GM19468 (cell line): ENCODE measurements around the gene PHF19.

Experiments used
- ATAC-seq: cut with Tn5 transposase; IDR thresholded peaks from one replicate; pipeline ENCODE4 v1.9.1; 2021; ENCODE audit warnings: mild to moderate bottlenecking, moderate library complexity, moderate number of reproducible peaks; ENCODE audit not compliant: unreplicated experiment; ENCODE audit errors: extremely low read depth

The PHF19 gene

GRCh38 chr9:120914396-120914795 lies 37.4 kb upstream of the PHF19 start:
- ATAC-seq, result no peak

- ATAC-seq, result no peak
Observed at GRCh38 chr9:120913647-120914264, 36.8 kb upstream of the PHF19 start.

- no peak for ATAC-seq
Observed at GRCh38 chr9:120912958-120913646, 36.1 kb upstream of the PHF19 start.

- no peak for ATAC-seq
Observed at GRCh38 chr9:120911295-120911837, 34.4 kb upstream of the PHF19 start.

DNA sequence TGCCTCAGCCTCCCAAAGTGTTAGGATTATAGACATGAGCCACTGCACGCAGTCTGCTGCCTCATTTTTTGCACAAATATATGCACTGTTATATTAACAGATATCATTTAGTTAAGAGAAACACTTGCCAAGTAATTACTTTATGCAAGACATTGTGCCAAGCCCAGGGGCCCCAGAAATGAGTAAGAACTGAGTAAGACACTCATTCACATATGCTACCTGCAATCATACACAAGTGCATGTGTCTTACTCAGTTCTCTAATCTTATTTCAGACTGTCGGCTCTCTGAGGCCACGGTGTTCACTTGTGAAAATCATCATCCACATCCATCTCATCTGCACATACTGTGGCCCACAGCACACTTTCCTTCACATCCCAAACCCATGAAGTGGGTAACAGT lies 33.7 kb upstream of the PHF19 start:
- ATAC-seq, result no peak

GRCh38 chr9:120909904-120910303 lies 32.9 kb upstream of the PHF19 start:
- ATAC-seq, result no peak

- ATAC-seq, result no peak
Observed at GRCh38 chr9:120905315-120906164, 28.6 kb upstream of the PHF19 start.

GRCh38 chr9:120904978-120905301 lies 28.0 kb upstream of the PHF19 start:
- ATAC-seq, result no peak

GRCh38 chr9:120904061-120904977 lies 27.3 kb upstream of the PHF19 start:
- ATAC-seq, result no peak

GRCh38 chr9:120902569-120903535 lies 25.9 kb upstream of the PHF19 start:
- no peak for ATAC-seq

DNA sequence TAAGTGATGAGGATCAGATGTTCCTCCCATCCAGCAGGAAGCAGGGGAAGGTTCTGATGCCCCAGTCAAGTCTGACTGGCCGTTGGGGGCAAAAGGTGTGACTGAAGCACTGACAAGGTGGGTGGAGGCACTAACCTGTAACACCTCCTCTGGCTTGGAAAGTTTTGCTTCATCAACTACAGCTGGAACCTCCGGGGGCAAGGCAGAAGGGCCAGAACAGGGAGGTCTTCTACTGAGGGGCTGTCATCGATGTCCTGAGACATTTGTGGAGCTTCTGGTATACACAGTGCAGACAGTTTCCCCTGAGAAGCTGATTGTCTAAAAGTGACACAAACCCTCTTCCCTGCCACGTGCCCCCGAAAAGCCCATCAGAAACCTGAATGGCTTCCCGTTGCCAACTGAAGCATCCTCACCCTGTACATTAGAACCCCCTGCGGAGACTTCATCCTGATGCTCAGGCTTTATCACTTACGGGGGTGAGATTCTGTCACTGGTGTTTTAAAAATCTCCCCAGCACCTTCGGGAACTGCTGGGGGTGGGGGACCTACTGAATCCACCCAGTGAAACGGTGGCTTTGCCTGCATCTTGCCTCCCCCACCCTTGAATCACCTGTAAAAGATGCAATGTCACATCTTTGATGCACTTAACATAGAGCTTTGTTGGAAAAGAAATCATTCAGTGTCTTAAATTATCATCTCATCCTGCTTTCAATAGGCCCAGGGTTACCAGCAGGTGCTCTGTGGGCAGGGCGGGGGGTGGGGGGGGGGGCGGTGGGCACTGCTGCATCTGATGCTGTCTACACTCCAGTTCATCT lies 25.0 kb upstream of the PHF19 start:
- ATAC-seq, result no peak

DNA sequence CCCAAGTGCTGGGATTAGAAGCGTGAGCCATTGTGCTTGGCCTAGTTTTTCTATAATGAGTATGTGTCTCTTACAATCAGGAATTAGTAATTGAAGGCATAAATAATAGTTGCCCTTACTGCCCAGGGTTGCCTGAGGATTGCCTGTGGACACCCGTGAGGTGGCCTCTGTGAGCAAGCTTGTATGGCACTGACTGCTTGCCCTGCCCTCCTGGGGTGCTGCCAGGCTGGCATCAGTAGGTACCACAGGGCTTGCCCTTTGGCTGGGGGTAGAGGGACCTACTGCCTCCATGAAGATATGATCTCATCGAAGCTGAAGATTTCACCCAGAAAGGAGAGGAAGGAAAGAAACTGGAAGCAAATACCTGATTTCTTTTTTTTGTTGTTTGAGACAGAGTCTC lies 23.8 kb upstream of the PHF19 start:
- ATAC-seq, result no peak

GRCh38 chr9:120899490-120900068 lies 22.6 kb upstream of the PHF19 start:
- no peak for ATAC-seq

- ATAC-seq, result no peak
Observed at GRCh38 chr9:120898396-120898795, 21.4 kb upstream of the PHF19 start.

DNA sequence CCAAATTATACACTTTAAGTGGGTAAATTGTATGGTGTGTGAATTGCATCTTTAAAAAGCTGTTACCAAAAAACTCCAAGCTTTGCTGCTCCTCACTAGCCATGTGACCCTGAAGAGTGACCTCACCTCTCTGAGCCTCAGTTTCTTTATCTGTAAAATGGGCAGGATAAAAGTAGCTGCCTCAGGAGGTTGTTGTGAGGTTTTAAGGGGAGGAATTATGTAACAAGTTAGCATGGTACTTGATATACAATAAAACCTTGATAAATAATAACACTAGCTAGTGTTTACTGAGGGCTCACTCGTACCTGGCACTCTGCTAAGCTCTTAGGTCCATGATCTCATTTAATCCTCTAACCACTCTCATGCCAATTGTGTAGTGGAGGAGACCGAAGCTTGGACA lies 19.0 kb upstream of the PHF19 start:
- no peak for ATAC-seq

DNA sequence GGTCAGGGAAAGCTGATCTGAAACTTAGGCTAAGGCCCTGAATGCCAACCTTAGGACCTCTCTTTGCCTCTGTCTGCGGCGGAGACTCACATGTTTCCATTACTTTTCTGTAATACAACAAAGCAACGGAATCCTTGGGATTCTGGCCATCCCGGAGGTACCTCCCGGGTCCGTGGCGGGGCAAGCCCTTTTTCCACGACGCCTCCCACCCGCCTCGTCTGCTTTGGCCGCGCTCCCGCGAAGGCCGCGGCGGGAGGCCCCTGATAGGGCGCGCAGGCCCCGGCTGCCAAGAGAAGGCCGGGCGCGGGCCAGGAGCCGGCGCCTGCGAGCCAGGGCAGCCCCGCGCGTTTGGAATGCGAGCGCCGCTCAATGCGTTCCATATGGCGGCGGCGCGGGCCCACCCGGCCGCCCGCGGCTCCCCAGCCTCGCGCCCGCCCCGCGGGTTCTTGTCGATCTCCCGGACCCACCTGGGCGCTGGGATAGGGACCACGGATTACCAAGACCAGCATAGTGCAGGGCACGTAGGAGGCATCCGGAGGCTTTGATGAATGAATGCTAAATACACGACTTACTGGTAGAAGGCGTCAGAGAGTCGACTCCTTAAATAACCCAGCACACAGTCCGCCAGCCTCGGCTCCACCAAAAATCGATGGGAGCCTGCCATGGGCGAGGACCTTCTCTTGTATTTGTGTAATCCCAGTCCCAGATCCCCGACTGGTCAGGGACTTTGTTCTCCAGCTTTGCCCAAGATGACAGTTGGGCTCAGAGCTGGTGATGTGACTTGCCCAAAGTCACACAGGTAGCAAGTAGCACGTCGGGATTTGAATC lies 17.5 kb upstream of the PHF19 start:
- no peak for ATAC-seq
